Activated CD8-positive, alpha-beta memory T cell treated with anti-CD3 and anti-CD28 coated beads, Interleukin-2, amount 50 U/mL, for 24 hours (primary cell): ENCODE data around the gene FOXO4.
"Not testable (repeated sequence)": the region's sequence is repeated elsewhere in the genome, so short reads cannot be mapped to it uniquely, and the experiment has no call there.

ENCODE experiments used
- DNase-seq: peaks from one replicate; pipeline ENCODE4 v3.0.0-alpha.2; 2020; ENCODE audit errors: extremely low read depth

FOXO4 gene, protein sequence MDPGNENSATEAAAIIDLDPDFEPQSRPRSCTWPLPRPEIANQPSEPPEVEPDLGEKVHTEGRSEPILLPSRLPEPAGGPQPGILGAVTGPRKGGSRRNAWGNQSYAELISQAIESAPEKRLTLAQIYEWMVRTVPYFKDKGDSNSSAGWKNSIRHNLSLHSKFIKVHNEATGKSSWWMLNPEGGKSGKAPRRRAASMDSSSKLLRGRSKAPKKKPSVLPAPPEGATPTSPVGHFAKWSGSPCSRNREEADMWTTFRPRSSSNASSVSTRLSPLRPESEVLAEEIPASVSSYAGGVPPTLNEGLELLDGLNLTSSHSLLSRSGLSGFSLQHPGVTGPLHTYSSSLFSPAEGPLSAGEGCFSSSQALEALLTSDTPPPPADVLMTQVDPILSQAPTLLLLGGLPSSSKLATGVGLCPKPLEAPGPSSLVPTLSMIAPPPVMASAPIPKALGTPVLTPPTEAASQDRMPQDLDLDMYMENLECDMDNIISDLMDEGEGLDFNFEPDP

DNA sequence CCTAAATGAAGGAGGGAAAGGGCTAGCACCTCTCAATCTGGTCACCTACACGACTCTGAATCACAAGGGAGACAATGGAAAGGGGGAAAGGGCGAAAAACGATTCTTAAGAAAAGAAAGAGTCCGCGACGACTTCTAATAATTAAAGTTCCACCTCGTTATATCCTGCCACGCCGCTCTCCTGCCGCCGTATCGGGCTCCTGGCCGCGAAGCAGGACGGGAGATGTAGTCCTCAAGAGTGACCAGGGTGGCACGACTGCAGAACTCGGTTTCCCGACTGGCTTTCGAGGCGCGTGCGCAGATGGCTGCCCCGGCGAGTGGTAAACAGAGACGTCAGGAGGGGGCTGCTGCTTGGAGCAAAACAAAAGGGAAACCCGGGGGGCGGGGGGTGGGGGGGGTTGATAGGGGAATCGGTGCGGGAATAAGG, at the start of gene FOXO4:
Gene FOXO4 (plus strand): TSS at position 297 of the 426 bp plus-strand sequence. CDS start 678 bp downstream, outside the sequence.
- peak; percentile 59 for DNase-seq

DNA sequence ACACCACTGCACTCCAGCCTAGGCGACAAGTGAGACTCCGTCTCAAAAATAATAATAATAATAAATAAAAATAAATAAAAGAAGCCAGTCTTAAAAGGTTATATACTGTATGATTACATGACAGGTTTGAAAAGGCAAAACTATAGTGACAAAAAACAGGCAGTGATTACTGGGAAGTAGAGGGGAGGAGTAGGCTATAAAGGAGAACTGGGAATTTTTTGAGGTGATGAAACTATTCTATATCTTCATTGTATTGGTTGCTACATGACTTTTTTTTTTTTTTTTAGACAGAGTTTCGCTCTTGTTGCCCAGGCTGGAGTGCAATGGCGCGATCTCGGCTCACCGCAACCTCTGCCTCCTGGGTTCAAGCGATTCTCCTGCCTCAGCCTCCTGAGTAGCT, 47.8 kb upstream of the FOXO4 start:
- DNase-seq: not testable (repeated sequence)

DNA sequence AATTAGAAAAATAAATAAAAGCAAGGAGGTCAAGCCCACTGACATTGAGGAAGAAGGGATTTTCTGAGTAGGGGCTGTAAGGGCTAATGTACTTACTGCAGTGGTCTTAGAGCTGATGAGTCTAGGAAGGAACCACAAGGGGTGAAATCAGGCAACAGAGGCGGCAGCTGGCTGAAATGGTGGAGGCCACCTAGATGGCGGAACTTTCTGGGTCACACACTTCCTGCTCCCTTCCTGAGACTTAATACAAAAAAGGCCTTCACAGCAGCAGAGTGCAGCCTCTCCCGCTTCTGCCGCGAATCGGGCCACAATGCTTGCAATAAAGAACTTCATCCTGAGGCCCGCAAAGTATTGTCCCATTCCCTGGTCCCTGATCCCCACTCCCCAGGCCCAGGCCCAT, 42.9 kb upstream of the FOXO4 start:
- DNase-seq: no peak

DNA sequence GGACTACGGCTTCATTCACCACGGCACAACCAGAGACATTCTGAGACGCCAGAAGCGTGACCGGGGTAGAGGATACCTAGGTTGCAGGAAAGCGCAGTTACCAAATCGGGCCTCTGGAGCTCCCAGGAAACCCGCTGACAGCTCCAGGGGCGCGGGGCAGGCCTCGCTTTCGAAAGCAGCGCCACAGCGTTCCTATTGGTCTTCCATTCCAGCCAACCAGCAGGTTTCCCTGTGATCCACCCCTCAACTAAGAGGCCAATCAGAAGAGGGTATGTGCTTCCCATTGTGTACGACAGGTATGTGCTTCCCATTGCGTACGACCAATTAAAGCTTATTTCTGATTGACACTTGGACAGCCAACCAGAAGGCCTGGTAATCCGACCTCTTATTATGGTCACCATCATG, 42.4 kb upstream of the FOXO4 start:
- DNase-seq: no peak

DNA sequence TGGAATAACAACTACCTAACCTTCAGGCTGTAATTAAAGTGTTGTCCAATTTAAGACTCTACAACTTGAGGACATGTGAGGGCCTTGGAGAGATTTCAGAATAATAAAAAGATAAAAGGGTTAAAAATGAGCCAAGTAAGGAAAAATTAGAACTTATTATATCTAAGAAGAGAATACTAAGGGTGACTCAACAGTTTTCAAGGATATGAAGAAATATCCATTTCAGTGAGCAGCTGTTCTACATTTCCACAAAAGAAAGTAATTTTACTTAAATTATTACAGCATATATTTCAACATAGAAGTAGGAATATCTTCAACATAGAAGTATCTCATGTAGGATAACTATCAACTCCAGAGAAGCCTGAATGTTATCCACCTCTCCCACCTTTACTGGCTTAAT, 38.8 kb upstream of the FOXO4 start:
- no peak for DNase-seq

DNA sequence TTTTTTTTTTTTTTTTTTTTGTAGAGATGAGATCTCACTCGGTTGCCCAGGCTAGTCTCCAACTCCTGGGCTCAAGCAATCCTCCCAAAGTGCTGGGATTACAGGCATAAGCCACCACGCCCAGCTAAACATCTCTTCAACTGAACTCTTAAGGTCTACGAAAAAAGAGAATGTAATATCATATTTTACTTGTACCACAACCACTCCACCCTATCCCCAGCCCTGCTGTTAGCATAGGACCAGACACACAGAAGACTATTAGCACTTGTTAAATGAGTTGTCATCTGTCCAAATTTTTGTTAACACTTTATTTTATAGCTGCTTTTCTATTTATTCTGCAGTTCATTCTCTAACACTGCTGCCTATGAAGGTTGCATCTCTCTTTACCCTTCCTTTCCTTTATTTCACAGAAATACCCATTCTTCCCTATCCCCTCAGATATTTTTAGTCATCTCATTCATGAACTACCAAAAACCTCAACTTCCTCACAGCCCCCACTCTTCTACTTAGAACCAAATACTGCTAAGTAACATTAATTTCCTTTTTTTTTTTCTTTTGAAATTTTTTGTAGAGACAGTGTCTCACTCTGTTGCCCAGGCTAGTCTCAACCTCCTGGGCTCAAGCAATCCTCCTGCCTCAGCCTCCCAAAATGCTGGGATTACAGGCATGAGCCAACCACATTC, 37.7 kb upstream of the FOXO4 start:
- DNase-seq: no peak

DNA sequence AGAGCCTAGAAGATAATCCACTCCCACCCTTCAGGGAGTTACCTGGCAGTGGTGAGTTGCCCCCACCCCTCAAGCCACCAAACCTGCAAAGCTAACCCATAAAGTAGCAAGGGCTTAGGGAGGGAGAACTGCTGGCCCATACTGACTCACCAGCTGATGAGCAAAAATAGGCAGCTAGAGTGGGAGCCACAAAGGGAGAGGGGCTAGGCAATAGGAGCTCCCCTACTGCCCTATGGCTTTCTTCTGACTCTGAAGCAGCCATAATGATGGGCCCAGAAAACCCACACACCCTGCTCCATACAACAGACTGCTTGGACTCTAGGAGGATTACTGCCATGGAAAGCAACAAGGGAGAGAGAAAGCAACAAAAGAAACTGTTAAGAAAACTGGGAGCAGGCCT, 35.5 kb upstream of the FOXO4 start:
- DNase-seq: no peak

DNA sequence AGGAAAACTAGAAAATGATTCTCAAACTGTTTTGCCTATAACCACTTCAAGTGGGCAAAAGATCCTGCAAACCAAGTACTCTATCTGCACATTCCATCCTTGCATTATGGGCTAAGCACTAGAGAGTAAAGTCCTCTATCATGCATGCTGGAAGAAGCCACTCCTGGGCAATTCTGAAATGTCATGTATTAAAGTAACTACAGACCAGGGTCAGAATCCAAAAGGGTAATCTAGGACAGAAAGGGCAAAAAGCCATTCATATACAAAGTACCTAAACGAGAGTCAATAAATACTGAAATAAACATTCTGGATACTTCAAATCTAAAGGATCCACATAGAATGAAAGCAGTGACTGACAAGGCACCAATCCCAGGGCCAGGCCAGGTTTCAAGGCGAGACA, 28.6 kb upstream of the FOXO4 start:
- DNase-seq: no peak

DNA sequence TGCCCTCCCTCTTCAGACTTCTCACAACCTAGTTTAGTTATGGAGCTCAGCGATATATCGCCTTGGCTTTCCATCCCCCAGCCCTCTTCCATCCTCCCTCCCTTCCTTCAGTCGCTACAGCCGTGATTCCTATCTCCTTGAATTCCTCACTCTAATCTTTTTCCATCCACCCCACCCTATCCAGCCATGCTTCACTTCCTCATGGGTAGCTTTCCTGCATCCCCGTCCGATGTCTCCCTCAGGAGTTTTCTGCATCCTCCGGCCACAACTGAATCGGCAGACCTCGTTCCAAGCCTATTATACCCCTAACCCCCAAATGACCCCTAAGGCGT, 28.0 kb upstream of the FOXO4 start:
- no peak for DNase-seq

DNA sequence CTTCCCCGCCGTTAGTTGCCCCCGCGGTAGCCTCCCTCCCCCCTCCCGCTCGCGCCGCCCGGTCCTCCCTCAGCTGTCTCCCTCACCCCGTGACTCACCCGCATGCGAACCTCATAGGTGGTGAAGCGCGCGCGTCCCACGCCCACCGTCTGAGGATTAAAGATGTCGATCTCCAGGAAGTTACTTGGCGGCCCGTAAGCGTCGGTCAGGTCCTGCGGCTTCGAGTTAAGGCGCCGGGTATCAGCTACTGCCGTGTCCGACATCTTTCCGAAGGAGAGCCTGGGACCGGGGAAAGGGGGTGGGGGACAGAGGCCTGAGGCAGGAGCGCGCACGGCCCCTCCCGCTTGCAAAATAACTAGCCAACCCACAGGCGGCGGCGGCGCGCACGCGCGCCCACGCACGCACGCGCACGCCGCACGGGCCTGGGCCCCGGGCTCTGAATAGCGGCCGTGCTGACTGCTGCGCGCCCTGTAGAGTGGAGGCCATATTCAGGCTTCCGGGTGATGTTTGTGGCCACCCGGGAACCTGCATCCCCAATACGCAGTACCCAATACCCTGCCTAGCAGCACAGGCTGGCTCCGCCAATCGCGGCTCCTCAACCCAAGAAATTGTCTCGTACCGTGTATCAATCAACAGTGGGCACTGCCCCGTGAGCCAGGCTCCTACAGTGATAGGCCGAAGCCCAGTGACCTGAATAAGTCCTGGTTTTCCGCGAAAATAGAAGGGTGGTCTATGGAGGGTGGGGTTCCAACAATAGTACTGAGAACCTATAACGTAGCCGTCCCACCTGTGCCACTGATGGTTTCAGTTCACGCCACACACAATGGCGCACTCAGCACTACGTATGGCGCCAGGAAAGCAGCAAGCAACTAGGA, 27.4 kb upstream of the FOXO4 start, which contains the start of gene SNX12:
Gene SNX12 (minus strand): TSS at position 291 of the 875 bp plus-strand sequence. CDS start 28 bp downstream, at position 263.
- DNase-seq: peak; percentile 64

DNA sequence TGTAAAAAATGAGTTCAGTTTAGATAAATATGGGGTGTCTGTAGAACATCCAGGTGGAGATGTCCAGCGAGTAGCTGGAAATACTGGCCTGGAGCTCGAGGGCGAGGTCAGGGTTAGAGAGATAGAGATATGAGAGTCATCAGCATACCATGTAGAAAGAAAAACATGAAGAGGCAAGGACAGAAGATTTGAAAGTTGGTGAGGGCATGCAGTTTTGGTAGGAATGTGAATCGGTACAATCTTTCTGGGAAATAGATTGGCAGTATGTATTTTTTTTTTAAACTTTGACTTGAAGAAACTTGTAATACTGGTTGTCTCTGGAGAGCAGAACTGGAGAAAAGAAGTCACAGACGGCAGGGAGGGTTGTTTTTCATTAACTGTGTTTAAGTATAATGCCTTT, 25.1 kb upstream of the FOXO4 start:
- no peak for DNase-seq

DNA sequence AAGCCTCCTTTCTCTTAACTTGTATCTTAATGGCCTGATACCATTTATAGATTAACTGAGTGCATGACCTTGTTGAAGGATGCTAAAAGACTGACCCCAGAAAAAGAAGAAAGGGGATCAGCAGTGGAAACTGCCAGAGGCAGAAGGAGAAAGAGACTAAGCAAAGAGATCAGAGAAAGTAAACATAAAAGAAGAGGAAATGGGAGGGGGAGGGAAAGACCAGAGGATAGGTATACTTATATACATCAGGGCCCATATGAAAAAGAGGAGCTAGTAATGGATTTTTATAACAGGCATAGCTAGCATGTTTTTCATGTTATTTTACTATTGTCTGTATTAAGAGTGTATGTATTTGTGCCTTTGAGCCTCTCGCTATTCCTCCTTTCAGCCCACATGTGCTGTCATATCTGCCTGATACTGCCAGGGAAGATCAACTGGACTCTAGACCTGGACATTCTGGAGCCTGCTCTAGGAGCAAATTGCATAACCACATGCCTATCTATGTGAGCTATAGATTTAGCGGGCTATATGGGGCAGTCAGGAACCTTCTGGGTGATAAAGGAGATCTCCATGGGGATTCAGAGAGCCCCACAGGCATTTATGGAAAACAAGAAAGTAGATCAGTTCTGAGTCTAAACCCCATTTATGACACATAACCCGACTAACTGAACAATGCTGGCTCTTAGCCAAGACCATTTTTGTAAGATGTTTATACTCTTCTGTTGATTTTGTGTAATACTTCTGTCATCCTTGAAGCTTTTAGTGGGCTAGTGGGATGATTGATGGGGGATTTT, 14.1 kb upstream of the FOXO4 start:
- DNase-seq: no peak

DNA sequence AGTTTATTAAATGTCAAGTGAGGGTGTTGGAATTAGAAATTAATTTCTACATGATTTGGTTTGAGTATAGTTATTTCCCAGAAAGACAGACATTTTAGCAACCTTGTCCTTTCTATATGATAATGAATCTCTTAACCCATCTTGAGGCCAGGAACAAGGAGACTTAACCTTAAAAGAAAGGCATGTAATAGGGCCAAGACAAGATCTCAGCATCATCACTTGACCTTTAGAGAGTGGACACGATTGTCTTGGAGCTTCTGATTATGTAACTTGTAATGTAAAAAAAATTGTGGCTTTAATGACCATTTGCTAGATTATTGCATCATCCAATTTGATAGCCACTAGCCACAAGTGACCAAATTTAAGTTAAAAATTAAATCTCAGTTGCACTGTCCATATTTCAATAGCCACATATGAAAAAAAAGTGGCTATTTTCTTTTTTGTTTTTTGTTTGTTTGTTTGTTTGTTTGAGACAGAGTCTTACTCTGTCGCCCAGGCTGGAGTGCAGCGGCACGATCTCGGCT, 13.5 kb upstream of the FOXO4 start:
- DNase-seq: no peak

DNA sequence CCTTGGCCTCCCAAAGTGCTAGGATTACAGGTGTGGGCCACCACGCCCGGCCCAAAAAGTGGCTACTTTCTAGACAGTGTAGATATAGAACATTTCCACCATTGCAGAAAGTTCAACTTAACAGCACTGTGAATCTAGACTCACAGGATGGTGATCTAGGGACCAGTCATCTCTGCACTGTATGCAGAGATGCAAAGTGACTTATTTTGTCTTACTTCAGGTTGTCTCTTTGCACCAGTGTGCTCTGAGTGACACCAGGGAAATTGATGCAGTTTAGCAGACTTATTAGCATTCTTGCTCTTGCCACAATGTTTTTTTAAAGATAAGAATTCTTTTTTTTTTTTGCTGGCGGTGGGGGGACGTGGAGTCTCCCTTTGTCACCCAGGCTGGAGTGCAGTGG, 12.8 kb upstream of the FOXO4 start:
- DNase-seq: no peak

DNA sequence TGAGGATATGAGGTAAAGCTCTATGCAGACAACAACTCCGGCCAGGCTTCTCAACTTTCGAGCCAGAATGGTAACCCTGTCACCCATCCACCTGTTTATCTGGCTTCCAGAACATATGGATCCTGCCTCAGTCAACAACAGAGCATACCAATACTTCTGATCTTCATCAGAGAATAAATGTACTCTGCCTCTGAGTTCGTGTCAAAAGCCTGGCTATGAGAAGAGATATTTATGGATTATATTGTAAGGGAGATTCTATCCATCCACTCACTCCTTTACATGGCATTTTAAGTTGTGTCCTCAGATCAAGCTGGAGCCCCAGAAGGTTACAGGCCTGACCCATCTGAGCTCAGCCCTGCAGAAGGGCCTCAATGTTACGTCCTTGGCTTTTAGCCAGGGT, 9.8 kb upstream of the FOXO4 start:
- no peak for DNase-seq

DNA sequence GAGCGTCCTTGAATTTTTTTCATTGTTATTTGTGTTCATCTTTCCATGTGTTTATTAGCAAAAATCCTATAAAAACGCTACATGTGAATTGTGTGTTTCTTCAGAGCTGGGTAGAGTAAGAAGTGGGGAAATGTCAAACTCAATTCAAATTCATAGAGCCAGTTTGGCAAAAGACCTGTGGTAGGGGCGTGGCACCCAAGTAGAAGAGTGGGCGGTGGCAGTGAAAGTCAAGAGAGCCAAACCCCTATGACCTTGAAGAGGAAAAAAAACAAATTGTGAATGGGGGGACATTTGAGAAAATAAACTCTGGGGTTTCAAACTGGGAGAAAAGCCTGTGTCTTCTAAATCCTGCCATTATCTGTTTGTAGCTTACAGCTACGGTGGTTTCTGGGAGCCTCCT, 4.4 kb upstream of the FOXO4 start:
- DNase-seq: no peak

DNA sequence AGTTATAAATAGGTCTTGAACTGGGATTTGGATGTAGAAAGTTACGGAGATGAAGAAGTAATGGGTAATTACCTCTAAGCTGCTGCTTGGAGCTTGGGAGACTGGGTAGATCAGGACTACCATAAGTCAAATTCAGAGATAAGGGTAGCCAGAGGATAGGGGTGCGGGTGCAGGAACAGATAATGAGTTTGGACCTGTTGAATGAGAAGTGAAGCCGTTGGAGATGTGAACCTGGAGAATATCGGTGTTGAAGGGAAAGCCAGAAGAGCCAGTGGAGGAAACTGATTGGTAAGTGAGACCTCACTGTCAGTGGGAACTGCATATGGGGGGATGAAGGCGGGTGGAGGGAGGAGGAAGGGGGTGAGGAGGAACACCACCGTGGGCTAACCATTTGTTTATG, 618 bp upstream of the FOXO4 start:
- no peak for DNase-seq

DNA sequence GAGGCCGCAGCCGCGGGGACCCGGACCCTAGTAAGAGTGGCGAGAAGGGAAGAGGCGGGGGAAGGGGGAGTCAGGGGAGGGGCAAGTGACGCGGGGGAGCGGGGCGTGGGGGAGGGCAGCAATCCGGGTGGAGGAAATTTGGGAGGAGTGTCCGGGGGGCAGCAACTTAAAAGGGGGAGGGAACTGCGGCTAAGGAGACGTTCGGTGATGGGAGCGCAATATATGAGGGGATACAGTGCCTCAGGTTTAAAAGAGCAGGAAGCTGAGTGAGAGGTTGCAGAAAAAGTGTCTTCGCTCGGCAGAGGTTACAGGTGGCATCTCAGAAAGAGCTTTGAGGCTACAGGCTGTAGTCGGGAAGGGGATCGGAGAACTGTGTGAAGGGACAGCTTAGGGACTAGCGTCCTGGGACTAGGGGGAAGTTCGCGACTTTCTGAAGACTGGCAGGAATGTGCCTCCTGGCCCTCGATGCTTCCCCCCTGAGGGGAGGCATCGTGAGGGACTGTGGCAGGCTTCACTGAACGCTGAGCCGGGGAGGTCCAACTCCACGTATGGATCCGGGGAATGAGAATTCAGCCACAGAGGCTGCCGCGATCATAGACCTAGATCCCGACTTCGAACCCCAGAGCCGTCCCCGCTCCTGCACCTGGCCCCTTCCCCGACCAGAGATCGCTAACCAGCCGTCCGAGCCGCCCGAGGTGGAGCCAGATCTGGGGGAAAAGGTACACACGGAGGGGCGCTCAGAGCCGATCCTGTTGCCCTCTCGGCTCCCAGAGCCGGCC, 519 bp downstream of the FOXO4 start:
- DNase-seq: no peak

DNA sequence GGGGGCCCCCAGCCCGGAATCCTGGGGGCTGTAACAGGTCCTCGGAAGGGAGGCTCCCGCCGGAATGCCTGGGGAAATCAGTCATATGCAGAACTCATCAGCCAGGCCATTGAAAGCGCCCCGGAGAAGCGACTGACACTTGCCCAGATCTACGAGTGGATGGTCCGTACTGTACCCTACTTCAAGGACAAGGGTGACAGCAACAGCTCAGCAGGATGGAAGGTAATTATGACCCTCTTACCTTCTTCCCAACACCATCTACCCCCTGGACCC, 1.0 kb downstream of the FOXO4 start:
- no peak for DNase-seq

DNA sequence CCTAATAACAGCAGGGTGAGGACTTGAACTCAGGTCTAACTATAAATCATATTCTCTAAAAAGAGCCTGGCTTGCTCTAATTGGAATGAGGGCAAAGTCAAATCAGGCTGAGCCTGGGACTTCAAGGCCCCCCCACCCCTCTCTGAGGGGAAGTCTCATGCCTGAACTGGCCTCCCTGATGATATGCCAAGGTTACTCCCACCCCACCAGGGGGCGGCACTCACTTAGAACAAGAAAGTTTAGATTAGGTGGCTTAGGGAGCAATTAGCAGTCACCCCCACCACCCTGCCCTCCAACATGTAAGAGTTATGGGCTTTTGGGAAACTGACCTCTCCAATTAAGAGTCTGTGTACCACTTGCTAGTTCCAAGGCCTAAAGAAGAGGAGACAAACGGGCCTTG, 2.7 kb downstream of the FOXO4 start:
- DNase-seq: no peak
